Spleen (tissue), 11 donors: ENCODE measurements around the gene KARS1. TPM values are rescaled to one million over a fixed set of nuclear protein-coding genes. Genes with fewer than 3 reads are reported as not detected.

Experiments used
- DNase-seq: peaks from one replicate; pipeline ENCODE4 v3.0.0-alpha.2; 2020
- H3K27ac ChIP-seq, 8 donors: fragments of 200-600 bp; sonication (generic) in 7 of 8; 1 replicate in 4 of 8; 2 replicates in 4 of 8; pipeline versions ENCODE4 v1.5.0 to v1.8.0; 2016 to 2021; ENCODE audit warnings: inconsistent platforms in 4 of 8, mild to moderate bottlenecking in 4 of 8, moderate library complexity in 1 of 8
- H3K27me3 ChIP-seq, 7 donors: fragments of 200-600 bp; sonication (generic) in 6 of 7; replicated peaks in 1 of 7; 1 replicate in 4 of 7; 2 replicates in 3 of 7; pipeline versions ENCODE4 v1.5.0 to v1.8.0; 2016 to 2021; ENCODE audit warnings: inconsistent platforms in 3 of 7, mild to moderate bottlenecking in 1 of 7
- H3K36me3 ChIP-seq, 6 donors: fragments of 200-600 bp; sonication (generic) in 5 of 6; 1 replicate in 4 of 6; 2 replicates in 2 of 6; pipeline versions ENCODE4 v1.5.0 to v1.8.0; 2016 to 2021; ENCODE audit warnings: inconsistent platforms in 2 of 6
- H3K4me1 ChIP-seq, 6 donors: fragments of 200-600 bp; sonication (generic) in 5 of 6; 1 replicate in 3 of 6; 2 replicates in 3 of 6; pipeline versions ENCODE4 v1.5.0 to v1.8.0; 2016 to 2021; ENCODE audit warnings: inconsistent platforms in 3 of 6
- H3K4me3 ChIP-seq, 8 donors: fragments of 200-600 bp; sonication (generic) in 7 of 8; 1 replicate in 4 of 8; 2 replicates in 4 of 8; pipeline versions ENCODE4 v1.5.0 to v1.8.0; 2016 to 2021; ENCODE audit warnings: inconsistent platforms in 4 of 8, mild to moderate bottlenecking in 4 of 8, moderate library complexity in 2 of 8
- H3K9me3 ChIP-seq, 8 donors: fragments of 200-600 bp; sonication (generic) in 7 of 8; 1 replicate in 4 of 8; 2 replicates in 4 of 8; pipeline versions ENCODE4 v1.5.0 to v1.8.0; 2016 to 2021; ENCODE audit warnings: inconsistent platforms in 4 of 8
- POLR2A ChIP-seq, 3 donors: fragments of 450-650 bp; IDR thresholded peaks; one replicate each; pipeline ENCODE4 v1.5.1; 2017; ENCODE audit warnings: antibody characterized with exemption in 3 of 3, mild to moderate bottlenecking in 1 of 3
- POLR2AphosphoS5 ChIP-seq, 3 donors: sonication (generic); formaldehyde crosslinking; IDR thresholded peaks; one replicate each; pipeline ENCODE4 v1.5.1; 2017; ENCODE audit warnings: antibody characterized with exemption in 3 of 3
- WGBS, 5 donors: extraction: QIAGEN DNeasy Blood & Tissue Kit in 3 of 5; methylation state at CpG; one replicate each; pipeline versions ENCODE4 v1.1.5 to v1.1.7; 2013 to 2018; 5-methylcytosine and 5-hydroxymethylcytosine counted together
- intact Hi-C: fragments of 100-400 bp; cut with DNase I; formaldehyde crosslinking; loops from one replicate; pipeline ENCODE4 v1.15.0; 2023; ENCODE audit warnings: low total_unique reads
- polyA plus RNA-seq, 3 donors: library from polyadenylated mRNA; stranded (reverse); fragments of 200-250 nt; gene quantifications; one replicate each; pipeline ENCODE4 v1.2.1, GENCODE V29; 2013
- total RNA-seq, 7 donors: library from RNA; depleted of rRNA in 3 of 7; stranded (reverse); fragments of >200 nt in 3 of 7; fragmentation: NEBNext Ultra II Directional in 4 of 7; extraction: Animal tissue kit (Norgen Biotek cat#: 25700) in 4 of 7; gene quantifications; one replicate each; pipeline versions ENCODE4 v1.1.0 to v1.2.1, GENCODE V29; 2016 to 2021
- TF ChIP-seq, protein P1 (sequence below), 11 experiments: fragments of 200-600 bp in 7 of 11; fragments of 450-650 bp in 4 of 11; sonication (generic) in 4 of 11; IDR thresholded peaks in 8 of 11; conservative IDR thresholded peaks in 3 of 11; 1 replicate in 7 of 11; 2 replicates in 4 of 11; pipeline versions ENCODE4 v1.4.0 to v1.8.0; 2016 to 2021; ENCODE audit warnings: antibody characterized with exemption in 11 of 11, inconsistent platforms in 4 of 11, mild to moderate bottlenecking in 1 of 11
- donor health status: healthy with polysubstance abuse.
- donor health status: DM: no; HTN: no; CAD: no; lungs with moderate emphysema.
- donor health status: DM: no; HTN: no; CAD: no.
- donor health status: Bipolar disorder and iron deficiency.
- donor health status: healthy.
- donor health status: DM: no; HTN: no; CAD: no.
- donor health status: DM: yes; HTN: yes; CAD: no.

KARS1 gene
- total and polyA plus RNA-seq, 10 donors, result 63.7 to 97.7 (median 87.6) TPM

DNA sequence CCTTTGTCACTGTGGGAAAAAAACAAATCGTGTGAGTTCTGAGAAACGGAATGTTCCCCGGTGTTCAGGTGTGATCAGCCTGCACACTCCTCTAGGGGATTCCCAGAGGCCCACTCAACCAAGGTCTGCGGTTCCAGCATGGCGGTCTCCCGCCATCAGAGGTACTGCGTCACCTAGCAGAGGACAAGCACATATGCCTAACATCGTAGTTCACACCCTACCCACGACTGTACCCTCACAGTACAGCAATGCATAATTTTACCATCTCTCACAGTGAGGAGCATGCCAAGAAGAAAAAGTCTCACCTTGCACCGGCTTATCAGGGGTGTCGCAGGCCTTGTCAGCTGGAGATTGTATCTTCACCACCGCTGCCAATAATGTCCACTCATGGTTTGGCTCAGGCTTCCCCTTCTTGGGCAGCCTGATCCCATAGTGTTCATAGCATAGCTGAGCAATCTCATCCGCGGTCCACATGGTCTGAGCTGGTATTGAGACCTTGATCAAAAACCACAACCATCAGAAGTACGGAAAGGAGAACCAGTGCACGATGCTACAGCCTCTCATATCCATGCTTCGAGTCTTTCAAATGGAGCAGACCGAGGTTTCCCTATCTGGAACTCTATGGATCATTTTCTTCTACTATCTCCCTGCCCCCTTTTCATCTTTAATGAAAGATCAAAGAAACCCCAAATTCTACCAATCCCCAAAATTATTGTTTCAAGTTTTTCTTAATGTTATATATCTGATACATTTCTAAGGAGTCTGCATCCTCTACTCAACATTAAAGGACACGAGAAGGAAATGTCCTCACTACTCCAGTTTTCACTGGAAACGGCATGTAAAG lies 26.9 kb downstream of the KARS1 start:
- H3K4me1 ChIP-seq, result peaks cover 11 to 47% (median 37%) of the 10 kb centered on the region in 6 donors
- intact Hi-C loops, result loop anchor here (5.0 to 10.0 kb wide), 2 partner anchors 53 to 156 kb away; partner anchors contain the start of genes GABARAPL2 and TMEM170A
- peak overlapping the region in 1 of 8 donors; percentile 39 for H3K4me3 ChIP-seq
- DNase-seq, result peak; percentile 80
- peaks cover 0 to 59% (median 37%) of the 10 kb centered on the region in 6 donors for H3K36me3 ChIP-seq
- peak overlapping the region in 5 of 8 donors; percentile 55 to 97 (median 96) for H3K27ac ChIP-seq
- 73 to 82% (median 75%) methylated on average over 20 of the region's 20 CpGs for WGBS, 5 donors
- H3K9me3 ChIP-seq, result no peaks in the 10 kb centered on the region
- H3K27me3 ChIP-seq, result no peaks in the 10 kb centered on the region
- TF ChIP-seq, protein P1, sequence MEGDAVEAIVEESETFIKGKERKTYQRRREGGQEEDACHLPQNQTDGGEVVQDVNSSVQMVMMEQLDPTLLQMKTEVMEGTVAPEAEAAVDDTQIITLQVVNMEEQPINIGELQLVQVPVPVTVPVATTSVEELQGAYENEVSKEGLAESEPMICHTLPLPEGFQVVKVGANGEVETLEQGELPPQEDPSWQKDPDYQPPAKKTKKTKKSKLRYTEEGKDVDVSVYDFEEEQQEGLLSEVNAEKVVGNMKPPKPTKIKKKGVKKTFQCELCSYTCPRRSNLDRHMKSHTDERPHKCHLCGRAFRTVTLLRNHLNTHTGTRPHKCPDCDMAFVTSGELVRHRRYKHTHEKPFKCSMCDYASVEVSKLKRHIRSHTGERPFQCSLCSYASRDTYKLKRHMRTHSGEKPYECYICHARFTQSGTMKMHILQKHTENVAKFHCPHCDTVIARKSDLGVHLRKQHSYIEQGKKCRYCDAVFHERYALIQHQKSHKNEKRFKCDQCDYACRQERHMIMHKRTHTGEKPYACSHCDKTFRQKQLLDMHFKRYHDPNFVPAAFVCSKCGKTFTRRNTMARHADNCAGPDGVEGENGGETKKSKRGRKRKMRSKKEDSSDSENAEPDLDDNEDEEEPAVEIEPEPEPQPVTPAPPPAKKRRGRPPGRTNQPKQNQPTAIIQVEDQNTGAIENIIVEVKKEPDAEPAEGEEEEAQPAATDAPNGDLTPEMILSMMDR (IDR thresholded peaks at IDR 0.05 in 8 of 11, conservative IDR thresholded peaks at IDR 0.05 in 3 of 11), result no peak
- TF ChIP-seq POLR2A (IDR thresholded peaks at IDR 0.05) (no peak), POLR2AphosphoS5 (IDR thresholded peaks at IDR 0.05) (peak in 2 of 3 donors; percentile 40 to 71)

- no peaks in the 10 kb centered on the region for H3K27me3 ChIP-seq
- intact Hi-C loops, result no loop called here
- H3K4me1 ChIP-seq, result peaks cover 11 to 46% (median 37%) of the 10 kb centered on the region in 6 donors
- no peak overlapping the region for H3K4me3 ChIP-seq
- peaks cover 0 to 68% (median 53%) of the 10 kb centered on the region in 6 donors for H3K36me3 ChIP-seq
- no peak for DNase-seq
- WGBS, 5 donors, result 88 to 97% (median 94%) methylated on average over 2 of the region's 2 CpGs
- TF ChIP-seq POLR2A (IDR thresholded peaks at IDR 0.05) (no peak), POLR2AphosphoS5 (IDR thresholded peaks at IDR 0.05) (no peak)
- TF ChIP-seq, protein P1 (IDR thresholded peaks at IDR 0.05 in 8 of 11, conservative IDR thresholded peaks at IDR 0.05 in 3 of 11), result no peak
- H3K9me3 ChIP-seq, result no peaks in the 10 kb centered on the region
- H3K27ac ChIP-seq, result peak overlapping the region in 3 of 8 donors; percentile 95 to 97 (median 96)
These were observed 28.7 kb downstream of the KARS1 start for GRCh38 chr16:75618780-75619179.

DNA sequence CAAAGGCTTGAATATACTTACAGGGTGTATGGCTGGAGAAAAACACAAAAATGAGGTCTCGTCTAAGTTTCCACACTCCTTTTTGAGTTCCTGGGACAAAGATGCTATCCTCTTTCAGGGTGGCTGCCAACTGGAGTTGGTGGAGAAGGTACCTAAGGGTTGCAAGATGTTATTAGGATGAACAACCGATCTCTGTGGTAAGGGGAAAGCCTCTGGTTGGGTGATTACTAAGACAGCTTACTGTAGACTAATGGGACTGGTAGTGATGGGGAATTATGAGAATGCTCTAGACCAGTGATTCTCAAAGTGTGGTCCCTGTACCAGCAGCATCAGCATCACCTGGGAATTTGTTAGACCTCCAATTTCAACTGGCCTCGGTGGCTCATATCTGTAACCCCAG lies 30.3 kb downstream of the KARS1 start:
- intact Hi-C loops, result no loop called here
- TF ChIP-seq, protein P1 (IDR thresholded peaks at IDR 0.05 in 8 of 11, conservative IDR thresholded peaks at IDR 0.05 in 3 of 11), result no peak
- TF ChIP-seq POLR2AphosphoS5 (IDR thresholded peaks at IDR 0.05), result no peak
- TF ChIP-seq POLR2A (IDR thresholded peaks at IDR 0.05), result no peak
- Histone ChIP-seq H3K9me3 (no peaks in the 10 kb centered on the region), H3K4me3 (no peak overlapping the region), H3K36me3 (peaks cover 0 to 84% (median 68%) of the 10 kb centered on the region in 6 donors), H3K27ac (peak overlapping the region in 6 of 8 donors; percentile 4 to 79 (median 46)), H3K27me3 (no peaks in the 10 kb centered on the region), H3K4me1 (peaks cover 8 to 34% (median 25%) of the 10 kb centered on the region in 6 donors)
- WGBS, 5 donors, result 80 to 94% (median 82%) methylated on average over 3 of the region's 3 CpGs
- no peak for DNase-seq

DNA sequence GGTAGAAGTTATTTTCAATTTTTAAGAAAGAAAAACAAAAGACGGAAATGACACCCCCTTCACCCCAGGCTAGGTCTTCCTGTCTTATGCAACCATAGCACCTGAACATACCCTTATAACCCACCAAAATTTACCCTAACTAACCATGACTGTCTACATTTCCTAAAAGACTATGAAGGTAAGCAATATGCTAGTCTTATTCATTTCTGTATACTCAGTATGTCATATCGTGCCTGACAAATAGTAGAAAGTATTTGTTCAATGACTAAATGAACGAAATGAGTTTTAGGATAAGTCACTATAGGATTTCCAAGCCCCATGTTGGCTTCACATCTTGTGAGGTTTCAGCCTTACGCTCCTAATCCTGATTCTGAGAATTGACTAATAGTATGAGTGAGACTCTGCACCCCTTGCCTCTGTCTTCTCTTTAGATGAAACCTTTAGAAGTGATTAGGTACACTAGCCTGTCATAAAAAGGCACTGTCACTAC lies 30.9 kb downstream of the KARS1 start:
- no peak for TF ChIP-seq POLR2A (IDR thresholded peaks at IDR 0.05)
- TF ChIP-seq, protein P1 (IDR thresholded peaks at IDR 0.05 in 8 of 11, conservative IDR thresholded peaks at IDR 0.05 in 3 of 11), result no peak
- no peak for TF ChIP-seq POLR2AphosphoS5 (IDR thresholded peaks at IDR 0.05)
- Histone ChIP-seq H3K4me1 (peaks cover 3 to 28% (median 20%) of the 10 kb centered on the region in 6 donors), H3K36me3 (peaks cover 0 to 90% (median 74%) of the 10 kb centered on the region in 6 donors), H3K4me3 (no peak overlapping the region), H3K9me3 (no peaks in the 10 kb centered on the region), H3K27me3 (no peaks in the 10 kb centered on the region), H3K27ac (peak overlapping the region in 6 of 8 donors; percentile 4 to 79 (median 56))
- intact Hi-C loops, result no loop called here
- WGBS, 5 donors, result 71 to 83% (median 78%) methylated on average over 4 of the region's 4 CpGs
- DNase-seq, result no peak
